Endothelial cell of umbilical vein (primary cell): ENCODE measurements around the gene SERPINI1. TPM values are rescaled to one million over a fixed set of nuclear protein-coding genes. Genes with fewer than 3 reads are reported as not detected.

ENCODE experiments used
- Bru-seq: library from RNA; stranded (reverse); fragments of 400-500 nt; gene quantifications from one replicate; lab custom pipeline; 2021; lab: Mats Ljungman, UMichigan
- BruChase-seq, 2 experiments: library from RNA; stranded (reverse); fragments of 400-500 nt; gene quantifications; one replicate each; lab custom pipeline; 2021; lab: Mats Ljungman, UMichigan
- BruUV-seq: library from RNA; stranded (reverse); fragments of 400-500 nt; replicated peaks from 2 replicates; lab custom pipeline; 2021; lab: Mats Ljungman, UMichigan
- CTCF ChIA-PET: fragments of 300-600, 350-600 bp; sonication (Branson Sonifier 250); formaldehyde crosslinking; loops from one replicate; lab custom pipeline; 2021; ENCODE audit warnings: antibody characterized with exemption, inconsistent platforms; lab: Charles Lee
- POLR2A ChIA-PET: fragments of 300-600, 350-600 bp; sonication (Branson Sonifier 250); formaldehyde crosslinking; loops from one replicate; lab custom pipeline; 2021; ENCODE audit warnings: antibody characterized with exemption, inconsistent platforms; lab: Charles Lee
- DNase-seq: peaks from one replicate; pipeline ENCODE4 v3.0.0-alpha.2; 2011; ENCODE audit warnings: low read depth, low spot score
- FAIRE-seq: peaks from 2 replicates; lab custom pipeline; 2011; peaks lifted over from hg19 to GRCh38; lab: Jason Lieb, UNC
- H2AFZ ChIP-seq: 2 replicates; pipeline ENCODE4 v1.6.0; 2012; ENCODE audit warnings: low read depth, low read length, control low read depth, inconsistent platforms
- H3K27ac ChIP-seq: 2 replicates; pipeline ENCODE4 v1.5.1; 2011; ENCODE audit warnings: low read depth, mild to moderate bottlenecking, control low read depth, low read length, moderate library complexity; ENCODE audit not compliant: insufficient read depth
- H3K27me3 ChIP-seq, 2 experiments: 2 replicates each; pipeline versions ENCODE4 v1.6.0 to v1.6.1; 2011; ENCODE audit warnings: low read length in 2 of 2, mixed read lengths in 1 of 2; ENCODE audit not compliant: control insufficient read depth in 2 of 2, insufficient read depth in 2 of 2
- H3K36me3 ChIP-seq, 2 experiments: 2 replicates in 1 of 2; 3 replicates in 1 of 2; pipeline ENCODE4 v1.5.1; 2011; ENCODE audit warnings: low read length in 2 of 2, mild to moderate bottlenecking in 1 of 2, moderate library complexity in 1 of 2; ENCODE audit not compliant: control insufficient read depth in 2 of 2, insufficient read depth in 2 of 2; ENCODE audit errors: extremely low read depth in 1 of 2
- H3K4me1 ChIP-seq: 3 replicates; pipeline ENCODE4 v1.5.1; 2011; ENCODE audit warnings: mild to moderate bottlenecking, low read length; ENCODE audit not compliant: control insufficient read depth, insufficient read depth; ENCODE audit errors: extremely low read depth
- H3K4me2 ChIP-seq: 2 replicates; pipeline ENCODE4 v1.6.1; 2011; ENCODE audit warnings: low read length, control low read depth, mixed read lengths; ENCODE audit not compliant: insufficient read depth
- H3K4me3 ChIP-seq, 3 experiments: fragments of 200-600 bp in 1 of 3; sonication (generic), shearing (Covaris generic) in 1 of 3; replicated peaks in 1 of 3; 2 replicates each; pipeline ENCODE4 v1.5.1; 2011 to 2016; ENCODE audit warnings: control low read depth in 3 of 3, low read length in 3 of 3, mild to moderate bottlenecking in 2 of 3, inconsistent platforms in 1 of 3, low read depth in 1 of 3, moderate library complexity in 1 of 3; ENCODE audit not compliant: insufficient read depth in 1 of 3
- H3K79me2 ChIP-seq: 2 replicates; pipeline ENCODE4 v1.6.0; 2012; ENCODE audit warnings: low read length, inconsistent platforms; ENCODE audit not compliant: control insufficient read depth, insufficient read depth
- H3K9ac ChIP-seq: replicated peaks from 2 replicates; pipeline ENCODE3; 2011; ENCODE audit warnings: low read length, control low read depth; ENCODE audit not compliant: insufficient read depth; ENCODE audit errors: extremely low read depth
- H3K9me1 ChIP-seq: replicated peaks from 3 replicates; pipeline ENCODE4 v1.6.0; 2011; ENCODE audit warnings: mild to moderate bottlenecking, low read length; ENCODE audit not compliant: control insufficient read depth, insufficient read depth; ENCODE audit errors: extremely low read depth
- H3K9me3 ChIP-seq: replicated peaks from 2 replicates; pipeline ENCODE4 v1.5.1; 2012; ENCODE audit warnings: low read length, inconsistent platforms; ENCODE audit not compliant: control insufficient read depth, insufficient read depth
- H4K20me1 ChIP-seq: replicated peaks from 2 replicates; pipeline ENCODE3; 2011; ENCODE audit warnings: mild to moderate bottlenecking, low read length; ENCODE audit not compliant: control insufficient read depth, insufficient read depth; ENCODE audit errors: extremely low read depth
- EZH2 ChIP-seq: IDR thresholded peaks from 2 replicates; pipeline ENCODE4 v1.6.1; 2012; ENCODE audit warnings: borderline replicate concordance, low read depth, mild to moderate bottlenecking, moderate library complexity, low read length, inconsistent platforms; ENCODE audit not compliant: severe bottlenecking
- FOS ChIP-seq: IDR thresholded peaks from 2 replicates; pipeline ENCODE4 v1.6.1; 2011; ENCODE audit warnings: mild to moderate bottlenecking, low read length, moderate library complexity, borderline replicate concordance; ENCODE audit not compliant: insufficient read depth
- GATA2 ChIP-seq: IDR thresholded peaks from 2 replicates; pipeline ENCODE4 v1.7.0; 2011; ENCODE audit warnings: low read depth, mild to moderate bottlenecking, moderate library complexity, mixed read lengths, low read length; ENCODE audit not compliant: insufficient read length, insufficient read depth
- JUN ChIP-seq: IDR thresholded peaks from 2 replicates; pipeline ENCODE4 v1.6.1; 2011; ENCODE audit warnings: borderline replicate concordance, low read depth; ENCODE audit not compliant: insufficient read length, insufficient read depth
- MYC ChIP-seq: IDR thresholded peaks from one replicate; pipeline ENCODE4 v1.6.1; 2011; ENCODE audit warnings: mild to moderate bottlenecking, low read depth, low read length
- POLR2A ChIP-seq: IDR thresholded peaks from 2 replicates; pipeline ENCODE4 v1.6.1; 2012; ENCODE audit warnings: low read depth, mild to moderate bottlenecking, control low read depth, low read length
- POLR2AphosphoS5 ChIP-seq: IDR thresholded peaks from 2 replicates; pipeline ENCODE4 v1.6.1; 2012; ENCODE audit warnings: low read depth, mild to moderate bottlenecking, control low read depth, low read length, moderate library complexity; ENCODE audit not compliant: insufficient read depth
- dilution Hi-C: fragments of 300-500 bp; cut with MboI; formaldehyde crosslinking; loops from one replicate; pipeline ENCODE4 v1.15.0; 2019; ENCODE audit warnings: low sequenced_read_pairs; ENCODE audit not compliant: extremely low pct_ligation_motif_present
- intact Hi-C: fragments of 100-400 bp; cut with micrococcal nuclease; formaldehyde crosslinking; loops from one replicate; pipeline ENCODE4 v1.10.0; 2022
- long read RNA-seq: library from polyadenylated mRNA; stranded (forward); transcript quantifications from one replicate; pipeline ENCODE4 v2.0.0, GENCODE V29; 2021
- polyA minus RNA-seq, 3 experiments: library from RNA; depleted of rRNA, polyadenylated mRNA; stranded (reverse); fragments of >200 nt; gene quantifications; 1 replicate in 1 of 3; 2 replicates in 2 of 3; pipeline ENCODE4 v1.2.3, GENCODE V29; 2011
- polyA plus RNA-seq, 4 experiments: library from polyadenylated mRNA; depleted of rRNA in 3 of 4; stranded (reverse) in 3 of 4; unstranded in 1 of 4; fragments of >200 nt; gene quantifications; 2 replicates each; pipeline versions ENCODE4 v1.2.1 to v1.2.3, GENCODE V29; 2011 to 2012; ENCODE audit warnings: missing spikeins in 1 of 4
- total RNA-seq: library from RNA; stranded (reverse); gene quantifications from 2 replicates; pipeline ENCODE4 v1.2.3, GENCODE V29; 2021
- TF ChIP-seq, protein P1 (sequence below): IDR thresholded peaks from 2 replicates; pipeline ENCODE4 v1.6.1; 2011; ENCODE audit not compliant: insufficient read depth, insufficient read length
- TF ChIP-seq, protein P2 (sequence below), 2 donors: IDR thresholded peaks; 1 replicate in 1 of 2; 2 replicates in 1 of 2; pipeline ENCODE4 v1.5.1; 2011; ENCODE audit warnings: low read length in 2 of 2, mild to moderate bottlenecking in 2 of 2, moderate library complexity in 2 of 2, control low read depth in 1 of 2, inconsistent platforms in 1 of 2, low read depth in 1 of 2; ENCODE audit not compliant: insufficient read depth in 1 of 2; ENCODE audit errors: extremely low read depth in 1 of 2

SERPINI1 gene, protein sequence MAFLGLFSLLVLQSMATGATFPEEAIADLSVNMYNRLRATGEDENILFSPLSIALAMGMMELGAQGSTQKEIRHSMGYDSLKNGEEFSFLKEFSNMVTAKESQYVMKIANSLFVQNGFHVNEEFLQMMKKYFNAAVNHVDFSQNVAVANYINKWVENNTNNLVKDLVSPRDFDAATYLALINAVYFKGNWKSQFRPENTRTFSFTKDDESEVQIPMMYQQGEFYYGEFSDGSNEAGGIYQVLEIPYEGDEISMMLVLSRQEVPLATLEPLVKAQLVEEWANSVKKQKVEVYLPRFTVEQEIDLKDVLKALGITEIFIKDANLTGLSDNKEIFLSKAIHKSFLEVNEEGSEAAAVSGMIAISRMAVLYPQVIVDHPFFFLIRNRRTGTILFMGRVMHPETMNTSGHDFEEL
- total RNA-seq (0.22 and 0.28 TPM in 2 replicates), polyA plus RNA-seq (0.28 and 0.29 TPM in 2 replicates), polyA minus RNA-seq (0.15 and 0.51 TPM in 2 replicates), Bru-seq, nascent RNA (percentile 23 among the genes with signal in this experiment), BruChase-seq, experiment 1, labeled RNA remaining after a 6-hour chase (percentile 22 among the genes with signal in this experiment), BruChase-seq, experiment 2, labeled RNA remaining after a 2-hour chase (percentile 25 among the genes with signal in this experiment)
- 0.22 and 0.24 TPM in 2 replicates for polyA plus RNA-seq (2011; cell fraction: cytosol; rRNA removed)
- 0.07 TPM in 1 of 2 replicates, not detected in the other for polyA plus RNA-seq (2011; cell fraction: nucleus; rRNA removed)
- 0.19 and 0.56 TPM in 2 replicates for polyA plus RNA-seq (2012)
- polyA minus RNA-seq (2011; cell fraction: cytosol; rRNA and poly(A)+ RNA removed): 1.8 TPM
- polyA minus RNA-seq (2011; cell fraction: nucleus; rRNA and poly(A)+ RNA removed): 0.43 TPM in 1 of 2 replicates, not detected in the other
- long read RNA-seq, partial matches to known transcripts: 1 of 4 reads
- long read RNA-seq, other reads (novel, unspliced or antisense): 0 of 4 reads

DNA sequence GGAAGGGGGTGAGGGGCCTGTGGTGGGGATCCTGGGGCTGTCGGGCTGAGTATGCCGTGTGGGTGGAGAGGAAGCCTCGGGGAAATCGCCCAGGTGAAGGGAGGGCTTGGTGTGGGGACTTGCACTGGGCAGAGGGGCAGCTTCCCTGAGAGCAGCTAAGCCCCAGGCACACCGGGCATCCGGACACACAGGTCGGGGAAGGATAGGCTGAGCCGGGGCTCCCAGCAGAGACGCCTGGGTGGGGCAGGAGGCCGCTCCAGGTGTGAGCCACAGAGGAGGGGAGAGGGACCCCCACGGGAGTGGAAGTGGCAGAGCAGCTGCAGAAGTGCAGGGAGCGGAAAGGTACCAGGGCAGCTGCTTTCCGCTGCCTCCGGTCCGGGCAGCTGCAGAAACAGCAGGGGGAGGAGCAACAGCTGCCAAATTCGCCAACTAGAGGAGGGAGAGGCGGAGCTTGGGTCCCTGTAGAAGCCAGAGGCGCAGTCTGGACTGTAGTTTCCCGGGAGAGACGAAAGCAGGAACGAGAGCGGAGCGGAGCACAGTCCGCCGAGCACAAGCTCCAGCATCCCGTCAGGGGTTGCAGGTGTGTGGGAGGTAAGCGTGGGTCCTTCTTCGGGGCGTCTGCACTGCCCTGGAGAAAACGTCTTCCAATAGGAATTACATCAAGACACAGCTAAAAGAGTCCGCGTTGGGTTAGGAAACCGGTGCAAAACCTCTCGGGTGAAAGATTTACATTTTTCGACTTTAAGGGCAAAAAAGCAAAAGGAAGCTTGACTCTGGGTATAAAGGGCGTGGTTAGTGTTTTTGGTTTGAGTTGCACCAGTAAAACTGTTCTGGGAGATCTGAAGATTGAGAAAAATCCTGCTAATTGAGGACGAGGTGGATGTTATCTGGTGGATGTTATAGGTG lies at the start of gene SERPINI1:
Gene SERPINI1, plus strand, starts transcription at position 489 of the 906 bp plus-strand sequence. CDS start 53,408 bp downstream, outside the sequence.
- Histone ChIP-seq H3K27me3 (peaks cover 0 to 9% of the 10 kb centered on the region in 2 experiments), H3K9me1 (no peaks in the 10 kb centered on the region), H3K4me2 (peak within 1 kb of the TSS; percentile 77), H3K9me3 (no peaks in the 10 kb centered on the region), H2AFZ (peak within 1 kb of the TSS; percentile 95), H3K9ac (peak within 1 kb of the TSS; percentile 48), H4K20me1 (peaks cover 1% of the 10 kb centered on the region), H3K4me3 (peak within 1 kb of the TSS; percentile 48 to 66 (median 61)), H3K36me3 (no peaks in the 10 kb centered on the region), H3K79me2 (peaks cover 39% of the 10 kb centered on the region), H3K27ac (peak within 1 kb of the TSS; percentile 21), H3K4me1 (peaks cover 10% of the 10 kb centered on the region)
- BruUV-seq: no TSS peak
- FAIRE-seq (peak; percentile 78), DNase-seq (peak; percentile 83)
- ChIA-PET POLR2A (no interaction called here), CTCF (interaction anchor here (0.7 to 2.8 kb wide), 5 partner anchors 8 to 355 kb away, joined by 3 to 11 read pairs (median 4); partner anchors contain the start of gene ZBBX)
- intact Hi-C loops: loop anchor here (5.0 kb wide), 2 partner anchors 312 to 362 kb away; partner anchors contain the start of gene GOLIM4
- TF ChIP-seq, protein P1, sequence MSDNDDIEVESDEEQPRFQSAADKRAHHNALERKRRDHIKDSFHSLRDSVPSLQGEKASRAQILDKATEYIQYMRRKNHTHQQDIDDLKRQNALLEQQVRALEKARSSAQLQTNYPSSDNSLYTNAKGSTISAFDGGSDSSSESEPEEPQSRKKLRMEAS: no peak
- TF ChIP-seq EZH2 (no peak), MYC (no peak), POLR2A (no peak), POLR2AphosphoS5 (no peak), FOS (no peak), JUN (no peak), GATA2 (no peak)
- TF ChIP-seq, protein P2, sequence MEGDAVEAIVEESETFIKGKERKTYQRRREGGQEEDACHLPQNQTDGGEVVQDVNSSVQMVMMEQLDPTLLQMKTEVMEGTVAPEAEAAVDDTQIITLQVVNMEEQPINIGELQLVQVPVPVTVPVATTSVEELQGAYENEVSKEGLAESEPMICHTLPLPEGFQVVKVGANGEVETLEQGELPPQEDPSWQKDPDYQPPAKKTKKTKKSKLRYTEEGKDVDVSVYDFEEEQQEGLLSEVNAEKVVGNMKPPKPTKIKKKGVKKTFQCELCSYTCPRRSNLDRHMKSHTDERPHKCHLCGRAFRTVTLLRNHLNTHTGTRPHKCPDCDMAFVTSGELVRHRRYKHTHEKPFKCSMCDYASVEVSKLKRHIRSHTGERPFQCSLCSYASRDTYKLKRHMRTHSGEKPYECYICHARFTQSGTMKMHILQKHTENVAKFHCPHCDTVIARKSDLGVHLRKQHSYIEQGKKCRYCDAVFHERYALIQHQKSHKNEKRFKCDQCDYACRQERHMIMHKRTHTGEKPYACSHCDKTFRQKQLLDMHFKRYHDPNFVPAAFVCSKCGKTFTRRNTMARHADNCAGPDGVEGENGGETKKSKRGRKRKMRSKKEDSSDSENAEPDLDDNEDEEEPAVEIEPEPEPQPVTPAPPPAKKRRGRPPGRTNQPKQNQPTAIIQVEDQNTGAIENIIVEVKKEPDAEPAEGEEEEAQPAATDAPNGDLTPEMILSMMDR (IDR thresholded peaks at IDR 0.05; ENCODE audit: extremely low read depth in 1 of 2, insufficient read depth in 1 of 2, low read depth in 1 of 2, low read length in 2 of 2): no peak
- dilution Hi-C loops: no loop called here
